A172 (cell line): ENCODE results near the gene CLPX. TPM values are rescaled to one million over a fixed set of nuclear protein-coding genes. Genes with fewer than 3 reads are reported as not detected.
"Not testable (repeated sequence)": the region's sequence is repeated elsewhere in the genome, so short reads cannot be mapped to it uniquely, and the experiment has no call there.

Experiments
- DNase-seq: peaks from one replicate; pipeline ENCODE4 v3.0.0-alpha.2; 2015; ENCODE audit warnings: low spot score
- total RNA-seq: library from RNA; depleted of rRNA; stranded (reverse); fragments of >200 nt; shearing (Covaris generic); gene quantifications from 2 replicates; pipeline ENCODE4 v1.2.3, GENCODE V29; 2014; rRNA removed

CLPX gene
- total RNA-seq: 27.1 and 34.7 TPM in 2 replicates

DNA sequence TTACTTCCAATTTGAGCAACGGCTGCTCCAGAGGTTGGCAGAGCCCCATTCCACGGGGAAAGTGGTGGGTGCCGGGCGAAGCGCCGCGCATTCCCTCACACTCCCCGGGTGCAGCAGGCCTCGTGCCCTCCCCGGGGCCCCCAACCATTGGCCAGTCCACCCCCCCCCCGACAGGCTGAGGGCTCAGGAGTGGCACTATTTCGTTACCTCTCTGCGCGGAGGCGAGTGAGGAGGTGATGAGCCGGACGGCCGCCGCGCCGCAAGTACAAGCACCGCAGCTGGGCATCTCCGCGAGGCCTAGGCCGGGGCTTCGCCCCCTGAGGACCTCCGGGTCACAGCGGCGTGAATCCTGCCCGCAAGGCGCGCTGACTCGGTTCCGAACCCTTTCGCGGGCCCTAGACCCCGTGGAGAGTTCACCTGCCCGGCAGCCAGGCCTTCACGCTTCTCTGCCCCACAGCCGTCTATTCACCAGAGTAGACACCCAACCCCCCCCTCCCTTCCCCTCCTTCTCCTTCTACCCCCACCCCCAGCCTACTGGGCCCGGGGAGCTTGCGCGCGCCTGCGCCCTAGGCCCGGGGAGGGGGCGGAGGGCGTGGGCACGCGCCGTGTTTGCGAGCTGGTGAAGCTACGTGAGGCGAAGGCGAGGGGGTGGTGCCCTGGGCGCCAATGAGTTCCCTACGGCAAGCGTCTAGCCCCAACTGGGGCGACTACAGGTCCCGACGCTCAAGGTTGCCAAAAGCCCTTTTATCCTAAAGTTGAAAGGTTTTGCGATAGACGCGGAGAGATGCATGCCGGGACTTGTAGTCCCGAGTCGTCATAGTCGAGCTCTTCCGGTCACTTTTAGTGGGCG is at the start of gene CLPX:
CLPX (minus strand) TSS at position 475 of the 850 bp plus-strand sequence; CDS start at position 286, 189 bp downstream.
- peak; percentile 84 for DNase-seq

DNA sequence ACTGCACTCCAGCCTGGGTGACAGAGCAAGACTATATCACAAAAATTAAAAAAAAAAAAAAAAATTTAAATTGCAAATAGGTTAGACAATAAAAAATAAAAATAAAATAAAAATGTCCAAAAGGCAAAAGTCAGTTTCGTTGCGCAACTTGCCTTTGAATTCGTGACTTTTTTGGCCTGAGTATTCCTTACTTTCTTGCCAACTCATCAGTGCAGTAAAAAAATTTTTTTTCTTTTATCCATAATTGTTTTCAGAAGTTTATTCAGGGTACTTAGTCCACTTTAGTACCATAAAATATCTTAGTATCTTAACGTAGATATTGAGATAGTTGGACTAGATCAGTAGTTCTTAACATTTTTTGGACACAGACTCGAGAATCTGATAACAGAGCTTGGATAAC is 48.6 kb upstream of the CLPX start:
- no peak for DNase-seq

DNA sequence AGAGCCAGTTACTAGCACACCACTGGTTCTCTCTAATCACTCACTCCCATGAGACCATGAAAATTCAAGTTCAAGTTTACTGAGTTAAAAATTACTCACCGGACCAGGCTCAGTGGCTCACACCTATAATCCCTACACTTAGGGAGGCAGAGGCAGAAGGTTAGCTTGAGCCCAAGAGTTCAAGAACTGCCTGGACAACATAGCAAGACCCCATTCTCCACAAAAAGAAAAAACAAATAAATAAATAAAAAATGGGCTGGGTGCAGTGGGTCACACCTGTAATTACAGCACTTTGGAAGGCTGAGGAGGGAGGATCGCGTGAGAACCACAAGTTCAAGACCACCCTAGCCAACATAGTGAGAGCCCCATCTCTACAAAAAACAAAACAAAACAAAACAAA is 47.4 kb upstream of the CLPX start:
- no peak for DNase-seq

DNA sequence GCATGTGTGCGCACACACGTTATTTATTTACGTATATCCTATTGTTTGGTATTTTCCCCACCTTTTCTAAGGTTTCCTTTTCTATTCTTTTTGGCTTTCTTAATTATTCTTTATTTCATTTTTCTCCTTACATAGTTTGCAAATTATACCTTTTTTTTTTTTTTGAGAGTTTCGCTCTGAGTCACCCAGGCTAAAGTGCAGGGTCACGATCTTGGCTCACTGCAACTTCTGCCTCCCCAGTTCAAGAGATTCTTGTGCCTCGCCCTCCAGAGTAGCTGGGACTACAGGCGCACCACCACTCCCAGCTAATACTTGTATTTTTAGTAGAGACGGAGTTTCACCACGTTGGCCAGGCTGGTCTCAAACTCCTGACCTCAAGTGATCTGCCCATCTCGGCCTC is 46.2 kb upstream of the CLPX start:
- no peak for DNase-seq

DNA sequence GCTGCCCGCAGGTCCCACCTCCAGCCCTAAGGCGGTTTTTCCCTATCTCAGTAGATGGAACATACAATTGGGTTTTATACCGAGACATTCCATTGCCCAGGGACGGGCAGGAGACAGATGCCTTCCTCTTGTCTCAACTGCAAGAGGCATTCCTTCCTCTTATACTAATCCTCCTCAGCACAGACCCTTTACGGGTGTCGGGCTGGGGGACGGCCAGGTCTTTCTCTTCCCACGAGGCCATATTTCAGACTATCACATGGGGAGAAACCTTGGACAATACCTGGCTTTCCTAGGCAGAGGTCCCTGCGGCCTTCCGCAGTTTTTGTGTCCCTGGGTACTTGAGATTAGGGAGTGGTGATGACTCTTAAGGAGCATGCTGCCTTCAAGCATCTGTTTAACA is 41.8 kb upstream of the CLPX start:
- DNase-seq: not testable (repeated sequence)

DNA sequence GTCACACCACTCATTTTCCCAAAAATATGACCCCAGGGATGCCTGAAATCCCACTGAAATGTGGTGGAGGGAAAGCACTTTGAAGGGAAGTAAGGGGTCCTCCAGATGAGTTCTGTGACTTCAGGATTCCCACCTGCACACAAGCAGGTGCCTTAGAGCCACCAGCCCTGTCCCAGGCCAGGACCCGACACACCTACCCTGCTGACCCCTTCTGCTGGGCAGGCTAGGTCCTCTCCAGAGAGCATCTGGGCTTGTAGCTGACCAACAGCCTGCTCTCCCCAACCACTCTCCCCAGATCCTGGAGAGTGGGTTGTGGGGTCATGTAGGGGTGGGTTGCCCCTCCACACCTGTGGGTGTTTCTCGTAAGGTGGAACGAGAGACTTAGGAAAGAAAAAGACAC is 41.1 kb upstream of the CLPX start:
- no peak for DNase-seq

DNA sequence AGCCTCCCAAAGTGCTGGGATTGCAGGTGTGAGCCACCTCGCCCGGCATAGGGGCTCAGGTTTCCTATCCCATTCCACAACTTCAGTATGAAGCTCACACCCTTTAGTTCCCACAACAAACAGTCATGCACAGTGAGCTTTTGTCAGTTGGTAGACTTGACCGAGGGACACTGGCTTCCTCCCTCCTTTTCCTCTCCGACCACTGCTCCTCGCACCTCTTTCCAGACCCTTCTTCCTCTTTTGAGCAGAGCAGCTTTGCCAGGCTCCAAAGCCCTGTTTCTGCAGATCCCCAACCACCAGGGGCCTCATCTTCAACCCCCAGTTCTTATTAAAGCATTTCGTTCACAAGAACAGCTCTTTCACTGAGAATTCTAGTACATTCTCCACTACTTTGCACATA is 38.9 kb upstream of the CLPX start:
- DNase-seq: no peak

DNA sequence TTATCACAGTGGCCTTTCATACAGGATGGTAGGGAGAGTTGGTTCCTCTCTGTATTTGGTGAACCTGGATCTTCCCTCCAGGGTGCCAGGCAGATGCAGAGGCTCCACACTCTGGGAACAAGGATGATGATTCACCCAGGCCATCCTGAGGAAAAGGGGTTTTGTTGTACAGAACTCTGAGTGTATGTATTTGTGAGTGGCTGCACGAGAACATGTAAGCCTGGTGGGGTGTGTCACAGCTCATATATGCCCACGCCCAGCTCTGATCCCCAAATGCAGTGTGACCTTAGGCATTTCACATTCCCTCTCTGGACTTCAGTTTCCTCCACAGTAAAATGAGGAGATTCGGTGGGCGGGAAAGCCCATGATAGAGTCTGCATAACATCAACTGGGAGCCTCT is 37.7 kb upstream of the CLPX start:
- no peak for DNase-seq

DNA sequence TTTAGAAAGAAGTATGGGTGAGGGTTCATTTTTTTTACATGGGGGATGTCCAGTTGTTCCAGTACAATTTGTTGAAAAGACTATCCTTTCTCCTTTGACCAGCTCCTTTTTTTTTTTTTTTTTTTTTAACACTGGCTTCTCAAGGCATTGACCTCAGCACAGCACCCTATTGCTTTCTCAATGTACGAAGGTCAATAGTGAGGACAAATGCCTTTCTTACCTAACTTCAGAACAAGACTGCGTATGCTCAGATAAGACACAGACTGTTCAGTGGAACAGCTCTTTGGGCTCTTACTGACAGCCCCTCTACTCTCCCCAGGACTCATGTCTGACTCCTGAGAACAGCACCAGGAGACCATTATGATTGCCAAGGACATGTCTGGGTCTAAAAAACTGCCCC is 36.6 kb upstream of the CLPX start:
- DNase-seq: no peak

DNA sequence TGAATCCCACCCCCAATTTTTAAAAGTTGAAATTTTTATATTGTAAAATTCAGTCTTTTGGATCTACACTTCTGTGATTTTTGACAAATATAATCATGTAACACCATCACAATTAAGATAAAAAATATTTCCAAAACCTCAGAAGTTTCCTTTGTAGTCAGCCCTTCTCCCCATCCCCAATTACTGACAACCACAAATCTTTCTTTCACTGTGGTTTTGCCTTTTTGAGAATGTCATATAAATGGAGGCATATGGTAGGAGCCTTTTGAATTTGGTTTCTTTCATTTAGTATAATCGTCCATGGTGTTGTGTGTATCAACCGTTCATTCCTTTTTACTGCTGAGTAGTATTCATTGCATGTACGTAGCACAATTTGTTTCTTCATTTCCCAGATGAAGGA is 34.0 kb upstream of the CLPX start:
- no peak for DNase-seq

DNA sequence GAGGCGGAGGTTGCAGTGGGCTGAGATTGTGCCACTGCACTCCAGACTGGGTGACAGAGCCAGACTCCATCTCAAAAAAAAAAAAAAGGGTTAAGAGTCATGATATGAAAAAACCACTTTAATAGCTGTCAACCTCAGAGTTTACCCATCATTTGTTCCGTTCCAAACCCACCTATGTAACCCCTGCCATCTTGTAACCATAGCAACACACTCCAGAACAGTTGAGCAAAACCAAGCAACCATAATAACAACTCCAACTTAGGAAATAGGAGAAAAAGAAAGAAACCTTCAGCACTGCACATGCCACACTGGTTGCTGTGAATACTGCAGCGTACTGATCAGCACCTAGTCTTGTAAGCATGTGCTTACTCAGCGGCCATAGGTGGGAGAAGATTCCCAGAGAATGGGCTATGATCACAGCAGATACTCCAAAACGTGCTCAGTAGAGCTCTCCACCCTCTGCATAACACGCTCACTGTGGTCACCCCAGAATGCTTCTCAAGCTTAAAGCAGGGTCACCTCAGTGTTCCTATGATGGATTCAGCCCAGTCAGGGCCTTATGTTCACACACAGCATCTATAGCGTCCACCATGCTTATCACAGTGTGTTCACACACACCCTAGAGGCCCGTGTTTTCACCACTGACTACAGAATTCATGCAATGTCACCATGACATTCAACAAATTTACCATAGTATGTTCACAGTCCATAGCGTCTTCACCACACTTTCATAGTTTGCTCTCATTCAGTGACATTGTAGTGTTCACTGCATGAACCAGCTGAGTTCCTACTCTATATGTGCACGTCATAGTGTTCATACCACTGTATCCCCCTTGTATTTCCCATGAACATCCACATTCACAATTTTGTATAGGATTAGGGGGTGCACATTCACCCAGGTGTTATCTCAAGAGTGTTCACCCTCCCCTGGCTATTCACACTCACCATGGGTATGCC is 32.7 kb upstream of the CLPX start:
- no peak for DNase-seq

DNA sequence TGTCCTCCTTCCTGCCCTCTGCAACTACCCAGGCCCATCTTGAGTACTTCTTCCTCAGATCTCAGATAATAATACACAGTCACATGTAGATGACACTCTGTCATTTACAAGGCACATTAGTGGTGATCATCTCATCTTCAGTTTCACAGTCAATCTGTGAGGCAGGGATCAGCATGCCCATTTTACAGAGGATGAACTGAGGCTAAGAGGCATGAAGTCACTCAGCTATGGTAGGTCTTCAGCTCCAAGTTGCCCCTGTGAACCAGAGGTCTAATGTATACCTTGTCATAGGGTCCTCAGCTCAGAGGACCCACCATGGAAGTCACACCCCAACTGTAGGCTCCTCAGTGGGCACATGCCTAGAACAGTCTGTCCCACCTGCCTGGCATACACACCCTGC is 30.4 kb upstream of the CLPX start:
- no peak for DNase-seq

DNA sequence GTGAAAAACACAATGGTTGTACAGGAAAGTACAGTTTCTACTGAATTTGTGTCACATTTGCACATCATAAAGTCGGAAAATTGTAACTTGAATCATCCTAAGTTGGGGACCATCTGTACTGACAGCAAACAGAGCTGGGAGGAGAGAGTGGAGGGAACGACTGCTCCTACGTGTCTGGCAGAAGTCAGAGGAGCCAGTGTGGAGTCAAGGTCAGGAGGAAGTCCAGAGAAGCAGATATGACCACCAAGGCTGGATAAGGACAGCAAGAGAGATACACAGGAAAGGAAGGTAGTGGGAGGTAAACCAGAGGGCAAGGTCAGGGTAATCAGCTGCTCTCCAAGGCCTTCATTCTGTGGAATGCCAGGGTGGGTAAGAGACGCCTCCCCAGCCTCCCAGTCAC is 28.9 kb upstream of the CLPX start:
- no peak for DNase-seq

DNA sequence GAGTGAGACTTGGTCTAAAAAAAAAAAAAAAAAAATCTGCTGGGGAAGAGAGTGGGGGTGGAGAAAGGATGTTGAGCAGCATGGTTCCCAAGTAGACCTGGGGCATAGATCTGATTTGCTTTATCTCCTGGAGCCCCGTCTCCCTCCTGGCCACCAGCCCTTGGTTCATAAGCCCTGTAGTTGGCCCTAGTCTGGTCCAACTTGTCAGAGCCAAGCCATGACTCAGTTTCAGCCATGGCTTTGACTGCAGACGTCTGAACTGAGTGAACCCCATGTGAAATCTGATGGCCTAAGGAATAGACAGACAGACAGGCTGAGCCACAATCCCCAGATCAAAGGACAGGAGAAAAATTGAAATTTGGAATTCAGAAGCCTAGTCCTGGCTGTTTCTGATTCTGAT is 28.1 kb upstream of the CLPX start:
- DNase-seq: no peak

DNA sequence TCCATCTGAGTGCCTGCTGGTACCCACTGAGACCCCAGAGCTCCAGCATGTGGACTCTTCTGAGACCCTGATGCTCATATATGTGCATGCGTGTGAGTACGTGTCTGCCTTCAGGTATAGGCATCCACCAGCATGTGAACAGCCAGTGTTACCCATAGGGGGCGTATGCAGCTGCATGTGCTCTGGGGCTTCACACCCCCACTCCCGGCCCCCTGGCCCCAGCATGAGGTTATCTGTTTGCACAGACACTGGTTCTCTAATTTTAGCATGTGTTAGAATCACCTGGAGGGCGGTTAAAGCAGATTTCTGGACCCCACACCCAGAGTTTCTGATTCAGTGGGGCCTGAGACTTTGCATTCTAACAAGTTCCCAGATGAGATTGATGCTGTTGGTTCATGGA is 27.0 kb upstream of the CLPX start:
- no peak for DNase-seq

DNA sequence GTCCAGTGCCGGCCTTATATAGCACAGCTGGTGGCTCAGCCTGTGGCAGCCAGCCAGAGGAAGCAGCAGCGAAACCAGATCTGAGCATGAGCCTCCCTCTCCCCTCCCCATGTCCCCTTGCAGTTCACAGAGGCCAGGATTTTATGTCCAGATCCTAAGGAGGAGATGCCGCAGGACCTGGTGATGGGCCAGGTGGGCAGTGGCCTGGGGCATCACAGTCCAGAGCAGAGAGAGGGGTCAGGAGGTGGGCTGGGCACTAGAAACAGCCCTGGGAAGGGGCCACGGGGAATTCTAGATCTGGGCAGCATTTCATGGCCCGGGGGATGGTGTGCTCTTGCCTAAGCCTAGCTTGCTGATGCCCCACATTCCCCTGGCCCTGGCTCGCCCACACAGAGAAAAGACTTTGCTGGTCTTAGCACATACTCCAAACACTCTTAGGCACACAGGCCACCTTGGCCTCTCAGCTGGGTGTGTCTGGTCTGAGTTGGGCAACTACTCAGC is 26.4 kb upstream of the CLPX start:
- no peak for DNase-seq

DNA sequence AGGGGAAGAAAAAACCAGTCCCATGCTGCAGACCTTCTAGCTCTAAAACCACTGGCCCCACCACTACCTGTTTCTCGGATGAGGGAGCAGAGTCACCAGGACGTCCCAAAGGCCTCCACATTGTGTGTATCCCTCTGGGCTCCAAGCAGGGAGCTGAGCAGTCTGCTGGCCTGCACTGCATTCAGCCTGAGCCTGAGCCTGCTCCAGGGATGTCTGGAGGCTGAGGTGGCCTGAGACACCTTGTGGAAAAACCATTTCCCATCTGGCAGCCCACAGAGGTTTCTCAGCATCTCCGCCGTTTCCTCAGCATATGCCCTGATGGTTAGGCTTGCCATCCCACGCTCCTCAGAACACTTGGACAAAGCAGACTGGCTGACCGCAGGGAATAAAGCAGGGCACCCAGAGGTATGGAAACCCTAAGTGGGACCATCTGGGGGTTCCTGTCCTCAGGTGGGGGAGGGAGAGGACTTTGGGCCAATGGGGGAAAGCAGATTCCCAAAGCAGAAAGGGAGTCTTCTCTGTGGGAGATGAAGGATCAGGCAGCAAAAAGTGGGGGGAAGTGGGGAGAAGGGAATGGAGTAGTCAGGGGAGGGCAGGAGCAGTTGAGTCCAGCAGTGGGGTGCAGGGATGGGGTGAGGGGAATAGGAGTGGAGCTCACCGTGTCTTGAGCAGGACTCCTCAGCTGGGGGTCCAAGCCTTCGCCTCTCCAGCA is 25.8 kb upstream of the CLPX start, which contains the start of gene CILP:
CILP (minus strand) TSS at position 704 of the 712 bp plus-strand sequence. CDS start 1,718 bp downstream, outside the sequence.
- no peak for DNase-seq

DNA sequence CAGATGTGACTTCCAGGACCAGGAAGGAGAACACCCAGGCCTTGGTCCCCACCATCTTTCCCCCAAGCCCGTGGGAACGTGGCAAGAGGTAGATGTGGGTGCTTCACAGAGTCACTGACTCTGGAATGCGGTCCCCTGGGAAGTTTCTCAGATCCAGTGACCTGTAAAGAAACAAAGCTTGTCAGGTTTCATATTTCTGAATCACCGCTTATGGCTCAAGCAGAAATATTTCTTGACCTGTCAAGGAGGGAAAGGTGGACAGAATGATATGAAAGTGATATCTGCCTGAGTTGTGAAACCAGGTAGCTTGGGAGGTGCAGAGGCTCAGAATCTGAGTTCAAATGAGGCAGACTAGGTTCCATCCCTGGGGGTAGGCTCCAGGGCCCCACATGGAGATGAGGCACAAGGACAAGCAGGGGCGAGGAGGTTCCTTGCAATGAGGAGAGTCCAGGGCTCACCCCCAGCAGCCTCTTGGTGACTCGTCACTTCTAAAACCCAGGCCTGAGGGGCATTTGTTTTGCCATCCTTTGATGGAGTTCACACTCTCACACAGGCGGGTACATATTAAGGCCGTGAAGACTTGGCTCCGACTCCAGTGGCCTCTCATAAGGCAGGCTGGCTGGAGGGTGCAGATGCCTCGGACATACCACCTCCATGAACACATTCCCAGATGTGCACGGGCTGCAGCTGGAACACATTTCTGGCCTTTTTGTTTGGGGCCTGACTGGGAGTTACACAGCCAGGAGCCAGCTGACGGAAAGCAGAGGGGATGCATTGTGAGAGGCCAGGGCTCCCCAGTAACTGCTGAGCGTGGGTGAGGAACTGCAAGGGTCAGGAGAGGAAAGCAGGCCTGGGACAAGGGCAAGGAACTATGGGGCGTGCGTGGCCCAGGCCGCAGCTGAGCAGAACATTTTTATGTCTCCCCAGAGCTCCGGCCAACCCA is 24.8 kb upstream of the CLPX start:
- DNase-seq: no peak

DNA sequence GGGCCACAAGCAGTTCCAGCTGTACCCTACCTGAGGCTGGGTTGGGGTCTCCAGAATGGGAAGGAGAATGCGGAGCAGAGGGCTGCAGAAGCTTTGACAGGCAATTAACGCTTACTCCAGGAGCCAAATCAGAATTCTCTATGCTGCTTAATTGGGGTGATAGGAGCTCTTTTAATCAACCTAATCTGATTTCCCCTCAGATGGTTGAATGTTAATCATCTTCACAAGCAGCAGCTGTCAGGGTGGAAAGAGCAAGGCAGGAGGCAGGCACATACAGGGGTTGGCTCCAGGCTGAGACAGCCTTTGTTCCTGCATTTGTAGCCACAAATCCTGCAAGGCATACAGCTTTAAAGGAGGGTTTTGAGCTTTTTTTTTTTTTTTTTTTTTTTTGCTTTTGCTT is 23.5 kb upstream of the CLPX start:
- DNase-seq: no peak

DNA sequence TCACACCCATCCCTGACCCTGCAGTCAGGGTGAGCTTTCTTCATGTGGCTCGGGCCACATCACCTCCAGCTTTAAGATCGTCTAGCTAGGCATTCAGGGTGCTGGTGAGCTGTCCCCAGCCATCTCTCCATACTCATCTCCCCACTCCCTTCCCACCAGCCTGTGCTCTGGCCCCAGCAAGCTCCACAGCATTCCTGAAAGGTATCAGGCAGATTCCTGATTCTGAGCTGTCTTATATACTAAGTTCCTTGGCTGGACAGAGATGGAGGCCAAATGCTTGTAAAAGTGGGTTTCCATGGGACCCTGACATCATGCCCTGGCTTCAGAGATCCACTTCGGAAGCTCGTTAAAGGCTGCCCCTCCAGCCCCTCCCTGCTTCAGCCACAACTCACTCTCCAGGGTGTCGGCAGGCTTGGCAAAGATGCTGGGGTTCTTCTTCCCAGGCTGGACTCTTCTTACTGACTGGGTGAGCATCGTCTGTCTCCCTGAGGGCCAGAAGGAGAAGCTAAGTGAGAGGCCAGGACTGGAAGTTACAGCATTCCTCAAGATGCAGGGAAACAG is 22.2 kb upstream of the CLPX start:
- DNase-seq: no peak
